CD1c-positive myeloid dendritic cell (primary cell): ENCODE measurements around the gene ACMSD.
A peak's percentile ranks its signal among the peaks of the same experiment; 100 is the strongest.
"Not testable (repeated sequence)": the region's sequence is repeated elsewhere in the genome, so short reads cannot be mapped to it uniquely, and the experiment has no call there.

Experiments used
- DNase-seq: peaks from one replicate; pipeline ENCODE4 v3.0.0-alpha.2; 2016; ENCODE audit errors: extremely low spot score

Gene ACMSD

DNA sequence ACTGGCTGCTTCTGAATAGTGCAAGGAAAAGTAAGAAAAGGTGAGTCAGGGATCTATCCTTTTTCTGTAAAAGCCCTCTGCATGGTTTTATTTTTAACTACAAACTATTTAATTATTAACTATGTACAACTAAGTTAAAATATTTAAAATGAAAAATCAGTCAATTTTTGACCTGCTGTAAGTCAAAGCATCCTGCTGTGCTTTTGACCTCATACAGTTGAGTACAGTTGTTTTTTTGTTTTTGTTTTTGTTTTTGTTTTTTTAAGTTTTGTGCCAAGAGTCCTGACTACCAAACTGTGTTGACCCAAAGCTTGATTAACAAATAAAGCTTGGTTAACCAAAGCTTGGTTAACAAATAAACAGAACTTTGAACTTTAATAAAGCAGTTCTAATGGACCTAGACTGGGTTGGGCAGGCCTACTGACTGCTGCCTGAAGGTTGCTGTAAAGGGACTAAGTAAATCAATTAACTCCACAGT lies at the start of gene ACMSD:
Gene ACMSD (plus strand): TSS at position 474 of the 478 bp plus-strand sequence. CDS start 67 bp downstream, outside the sequence.
- DNase-seq, result no peak

DNA sequence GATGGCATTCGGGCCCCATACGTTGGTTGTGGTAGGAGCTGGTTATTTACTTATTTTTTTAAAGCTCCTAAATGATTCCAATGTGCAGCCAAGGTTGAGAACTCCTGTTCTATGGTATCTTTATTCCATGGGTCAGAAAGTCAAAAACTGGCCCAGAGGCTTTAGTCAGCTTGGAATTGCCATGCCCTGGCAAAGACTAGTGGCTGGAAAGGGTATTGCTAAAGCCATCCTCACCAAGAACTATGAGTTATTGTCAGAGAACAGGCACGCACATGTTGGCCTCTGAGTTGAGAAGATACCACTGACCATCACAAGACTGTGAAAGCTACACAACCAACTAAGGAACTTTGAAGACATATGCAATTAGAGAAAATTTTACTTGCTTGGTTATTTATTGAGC lies 47.9 kb upstream of the ACMSD start:
- no peak for DNase-seq

DNA sequence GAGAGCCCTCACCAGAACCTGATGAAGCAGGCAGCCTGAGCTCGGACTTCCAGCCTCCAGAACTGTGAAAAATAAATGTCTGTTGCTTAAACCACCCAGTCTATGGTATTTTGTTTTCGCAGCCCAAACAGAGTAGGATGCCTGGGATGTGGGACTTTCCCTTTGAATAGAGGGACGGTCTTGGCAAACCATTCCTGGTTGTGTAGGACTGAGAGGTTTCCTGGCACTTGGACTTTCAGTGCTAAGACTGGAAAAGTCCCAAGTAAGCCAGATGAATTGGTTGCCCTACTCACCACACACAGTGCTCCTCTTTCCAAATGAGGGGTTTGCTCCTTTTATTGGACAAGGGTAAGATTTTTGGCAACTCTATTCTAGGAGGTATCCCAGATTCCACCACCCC lies 46.8 kb upstream of the ACMSD start:
- no peak for DNase-seq

DNA sequence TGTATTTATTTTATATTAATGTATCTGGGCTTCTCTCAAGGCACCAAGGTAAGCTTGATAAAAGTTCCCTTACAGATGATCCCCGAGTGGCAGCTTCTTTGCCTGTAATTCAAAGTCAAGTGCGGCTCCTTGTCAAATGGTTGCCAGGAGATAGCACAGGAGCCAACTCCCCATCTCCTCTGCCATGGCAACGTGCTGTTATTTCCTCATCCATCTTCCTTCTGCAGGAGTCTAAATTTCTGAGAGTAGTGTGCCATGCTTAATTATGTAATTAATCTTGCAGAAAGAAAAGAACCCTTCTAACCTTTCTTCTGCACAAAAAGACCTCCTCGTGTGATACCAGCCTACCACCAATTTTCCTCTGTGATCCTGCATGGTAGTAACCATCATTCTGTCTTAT lies 46.2 kb upstream of the ACMSD start:
- no peak for DNase-seq

DNA sequence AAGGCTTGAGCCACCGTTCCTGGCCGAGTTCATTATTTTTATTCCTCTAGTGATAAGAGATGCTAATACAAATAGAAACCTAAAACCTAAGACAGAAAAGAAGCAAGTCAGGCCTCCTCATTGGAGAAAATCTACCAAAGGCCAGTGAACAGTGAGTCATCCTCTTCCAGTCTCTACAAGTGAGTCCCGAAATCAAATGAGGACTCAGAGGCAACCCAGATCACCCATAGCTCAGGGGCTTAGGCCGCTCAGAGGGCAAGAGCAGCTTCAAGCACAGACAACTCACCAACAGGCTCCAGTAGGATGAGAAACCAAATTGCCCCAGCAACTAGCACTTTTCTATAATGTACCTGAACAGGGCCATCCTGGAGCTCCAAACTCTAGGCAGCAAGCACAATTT lies 42.7 kb upstream of the ACMSD start:
- DNase-seq, result no peak

DNA sequence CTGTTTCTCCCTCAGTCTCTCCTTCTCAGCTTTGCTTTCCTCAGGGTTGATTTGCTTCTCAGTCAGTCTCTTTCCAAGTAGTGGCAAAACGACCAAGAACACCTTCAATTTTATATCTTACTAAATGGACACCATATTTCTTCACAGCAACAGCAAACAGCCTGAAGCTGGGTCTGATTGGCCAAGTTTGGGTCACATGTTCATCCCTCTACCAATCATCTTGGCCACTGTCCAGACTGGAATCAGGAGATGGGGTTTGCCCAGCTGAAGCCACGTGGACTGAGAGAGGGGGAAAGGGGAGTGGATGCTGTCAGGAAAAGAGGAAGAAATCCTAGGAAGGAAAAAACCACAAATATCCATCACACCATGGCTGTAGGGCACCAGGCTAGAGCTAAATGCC lies 42.0 kb upstream of the ACMSD start:
- no peak for DNase-seq

DNA sequence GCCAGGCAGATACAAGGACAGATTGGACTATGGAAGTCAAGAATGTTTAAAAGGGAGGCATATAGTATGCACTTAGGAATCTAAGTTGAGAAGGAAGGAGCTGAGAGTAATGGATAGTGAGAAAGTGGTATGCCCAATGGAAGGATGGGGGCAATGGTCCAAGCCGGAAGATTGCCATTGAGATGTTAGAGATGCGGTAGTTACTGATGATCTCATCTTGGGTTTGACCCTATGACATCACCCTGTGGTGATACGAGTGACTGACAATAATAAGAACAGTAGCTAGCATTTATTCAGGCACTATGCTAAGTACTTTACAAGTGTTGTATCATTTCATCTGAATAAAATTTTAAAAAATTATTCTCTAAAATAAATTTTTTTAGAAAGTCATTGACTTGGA lies 38.5 kb upstream of the ACMSD start:
- DNase-seq, result no peak

DNA sequence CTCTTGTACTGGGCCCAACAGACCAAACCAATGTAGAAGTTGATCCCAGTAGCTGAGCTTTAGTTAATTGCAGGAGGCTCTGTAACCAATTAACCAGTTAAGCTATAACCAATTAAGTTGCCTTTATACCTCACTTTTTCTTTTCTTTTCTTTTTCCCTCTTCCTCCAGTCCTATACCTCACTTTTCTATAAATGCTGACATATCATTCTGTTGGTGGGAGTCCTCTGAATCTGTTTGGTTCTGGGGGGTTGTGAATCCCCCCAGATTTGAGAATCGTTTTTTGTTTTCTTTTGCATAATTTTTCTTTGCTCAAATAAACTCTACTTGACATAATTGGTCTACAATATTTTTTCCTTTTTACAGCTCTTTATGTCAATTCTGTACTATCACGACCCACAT lies 38.1 kb upstream of the ACMSD start:
- DNase-seq, result no peak

DNA sequence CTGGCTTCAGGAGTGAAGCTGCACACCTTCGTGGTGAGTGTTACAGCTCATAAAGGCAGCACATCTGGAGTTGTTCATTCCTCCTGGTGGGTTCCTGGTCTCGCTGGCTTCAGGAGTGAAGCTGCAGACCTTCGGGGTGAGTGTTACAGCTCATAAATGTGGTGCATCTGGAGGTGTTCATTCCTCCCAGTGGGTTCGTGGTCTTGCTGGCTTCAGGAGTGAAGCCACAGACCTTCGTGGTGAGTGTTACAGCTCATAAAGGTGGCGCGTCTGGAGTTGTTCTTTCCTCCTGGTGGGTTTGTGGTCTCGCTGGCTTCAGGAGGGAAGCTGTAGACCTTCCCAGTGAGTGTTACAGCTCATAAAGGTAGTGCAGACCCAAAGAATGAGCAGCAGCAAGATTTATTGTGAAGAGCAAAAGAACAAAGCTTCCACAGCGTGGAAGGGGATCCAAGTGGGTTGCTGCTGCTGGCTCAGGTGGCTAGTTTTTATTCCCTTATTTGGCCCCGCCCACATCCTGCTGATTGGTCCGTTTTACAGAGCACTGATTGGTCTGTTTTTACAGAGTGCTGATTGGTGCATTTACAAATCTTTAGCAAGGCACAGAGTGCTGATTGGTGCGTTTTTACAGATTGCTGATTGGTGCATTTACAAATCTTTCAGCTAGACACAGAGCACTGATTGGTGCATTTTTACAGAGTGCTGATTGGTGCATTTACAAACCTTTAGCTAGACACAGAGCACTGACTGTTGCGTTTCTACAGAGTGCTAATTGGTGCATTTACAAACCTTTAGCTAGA lies 34.6 kb upstream of the ACMSD start:
- not testable (repeated sequence) for DNase-seq

DNA sequence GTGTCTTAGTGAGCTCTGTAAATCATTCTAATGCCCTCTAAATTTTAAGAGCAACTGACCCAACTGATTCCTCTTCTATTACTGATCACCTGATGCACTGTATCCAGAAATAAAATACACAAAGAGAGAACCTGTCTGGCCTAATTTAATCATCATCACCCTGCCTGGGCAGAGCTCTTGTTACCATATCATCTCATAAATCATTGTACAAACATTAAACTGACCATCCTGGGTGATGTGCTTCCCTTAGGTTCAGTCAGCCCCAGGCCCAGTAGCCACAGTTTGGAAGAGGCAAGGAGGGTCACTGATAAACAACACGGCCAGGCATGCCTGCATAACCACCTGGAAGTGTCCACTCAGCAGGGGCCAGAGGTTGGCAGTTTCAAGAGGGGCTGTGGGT lies 22.7 kb upstream of the ACMSD start:
- DNase-seq, result no peak

DNA sequence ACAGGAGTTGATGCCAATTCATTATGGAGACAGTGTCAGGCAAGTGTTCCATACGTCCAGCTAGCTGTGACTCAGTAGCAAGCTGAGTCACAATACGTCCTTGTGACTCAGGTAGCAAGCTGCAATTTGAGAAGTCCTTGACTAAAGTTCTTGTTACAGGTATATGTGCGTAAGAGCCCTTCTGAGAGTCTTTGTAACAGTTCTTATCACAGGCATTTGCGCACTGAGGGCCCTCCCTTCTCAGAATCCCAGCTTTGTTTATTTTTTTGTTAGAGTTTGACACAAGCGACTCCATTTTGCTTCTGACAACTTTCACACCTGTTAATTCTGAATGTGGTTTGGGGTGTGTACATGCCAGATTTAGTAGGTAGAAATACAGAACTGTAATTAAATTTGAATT lies 20.1 kb upstream of the ACMSD start:
- DNase-seq, result no peak

DNA sequence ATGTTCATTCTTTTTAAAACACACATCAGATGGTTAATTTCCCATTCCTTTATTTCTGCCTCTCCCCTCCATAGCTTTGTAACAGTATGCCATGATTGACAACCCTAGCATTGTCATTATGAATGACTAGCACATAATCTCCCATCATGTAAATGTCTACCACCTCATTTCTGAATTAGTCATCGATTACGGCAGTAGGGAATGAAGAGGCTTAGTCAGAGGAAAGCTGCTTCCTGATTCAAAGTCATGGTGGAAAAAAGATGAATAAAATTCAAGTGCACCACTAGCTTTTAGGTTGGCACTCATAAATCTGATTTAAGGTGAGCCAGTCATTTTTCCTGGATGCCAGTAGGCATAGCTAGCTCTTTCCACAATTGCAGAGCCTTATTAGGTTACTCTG lies 19.1 kb upstream of the ACMSD start:
- DNase-seq, result no peak

DNA sequence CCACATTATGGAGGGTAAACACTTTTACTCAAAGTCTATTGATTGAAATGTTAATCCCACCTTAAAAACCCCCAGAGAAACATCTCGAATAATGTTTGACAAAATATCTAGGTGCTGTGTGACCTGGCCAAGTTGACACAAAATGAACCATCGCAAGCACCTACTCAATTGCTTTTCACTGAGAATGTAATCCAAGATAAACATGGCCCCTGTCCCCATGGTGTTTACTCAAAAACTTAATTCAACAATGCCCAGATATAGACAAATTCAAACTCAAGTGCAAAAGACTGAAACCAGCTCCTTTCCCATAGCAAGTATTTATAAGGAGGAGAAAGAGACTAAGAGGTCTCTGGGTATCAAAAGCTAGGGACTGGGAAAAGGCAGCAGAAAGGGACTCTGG lies 15.0 kb upstream of the ACMSD start:
- no peak for DNase-seq

DNA sequence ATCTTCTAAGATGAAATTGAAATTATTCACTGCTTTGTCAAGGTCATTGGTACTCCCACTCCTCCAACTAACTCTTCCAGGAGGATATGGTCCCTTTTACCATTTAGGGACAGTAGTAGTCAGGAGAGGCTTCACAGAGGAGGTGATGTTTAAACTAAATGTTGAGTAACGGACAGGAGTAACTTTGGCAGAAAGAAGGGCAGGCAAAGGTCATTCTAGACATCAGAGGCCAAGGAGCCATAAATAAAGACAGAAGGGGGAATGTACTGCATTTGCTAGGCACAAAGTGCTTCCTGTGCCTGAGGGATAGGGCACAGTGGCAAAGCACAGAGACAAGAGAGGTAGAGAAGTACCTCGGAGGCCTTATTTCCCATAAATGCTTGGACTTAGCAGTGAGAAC lies 14.6 kb upstream of the ACMSD start:
- DNase-seq, result no peak

DNA sequence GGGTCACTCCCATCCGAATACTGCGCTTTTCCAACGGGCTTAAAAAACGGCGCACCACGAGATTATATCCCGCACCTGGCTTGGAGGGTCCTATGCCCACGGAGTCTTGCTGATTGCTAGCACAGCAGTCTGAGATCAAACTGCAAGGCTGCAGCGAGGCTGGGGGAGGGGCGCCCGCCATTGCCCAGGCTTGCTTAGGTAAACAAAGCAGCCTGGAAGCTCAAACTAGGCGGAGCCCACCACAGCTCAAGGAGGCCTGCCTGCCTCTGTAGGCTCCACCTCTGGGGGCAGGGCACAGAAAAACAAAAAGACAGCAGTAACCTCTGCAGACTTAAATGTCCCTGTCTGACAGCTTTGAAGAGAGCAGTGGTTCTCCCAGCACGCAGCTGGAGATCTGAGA lies 12.7 kb upstream of the ACMSD start:
- not testable (repeated sequence) for DNase-seq

DNA sequence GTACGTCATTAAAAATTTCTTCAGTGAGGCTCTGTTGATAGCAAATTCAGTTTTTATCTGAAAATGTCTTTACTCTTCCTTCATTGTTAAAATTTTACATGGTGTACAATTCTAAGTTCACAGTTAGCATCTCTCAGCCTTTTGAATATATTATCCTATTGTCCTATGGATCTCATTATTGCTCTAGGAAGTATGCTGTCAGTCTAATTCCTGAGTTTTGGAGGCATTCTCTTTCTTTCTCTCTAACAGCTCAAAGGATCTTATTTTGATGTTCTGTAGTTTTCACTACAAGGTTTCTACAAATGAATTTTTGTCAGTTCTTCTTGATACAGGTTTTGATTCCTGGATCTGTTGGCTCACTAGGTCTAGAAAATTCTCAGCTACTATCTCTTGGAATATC lies 2.9 kb upstream of the ACMSD start:
- no peak for DNase-seq

DNA sequence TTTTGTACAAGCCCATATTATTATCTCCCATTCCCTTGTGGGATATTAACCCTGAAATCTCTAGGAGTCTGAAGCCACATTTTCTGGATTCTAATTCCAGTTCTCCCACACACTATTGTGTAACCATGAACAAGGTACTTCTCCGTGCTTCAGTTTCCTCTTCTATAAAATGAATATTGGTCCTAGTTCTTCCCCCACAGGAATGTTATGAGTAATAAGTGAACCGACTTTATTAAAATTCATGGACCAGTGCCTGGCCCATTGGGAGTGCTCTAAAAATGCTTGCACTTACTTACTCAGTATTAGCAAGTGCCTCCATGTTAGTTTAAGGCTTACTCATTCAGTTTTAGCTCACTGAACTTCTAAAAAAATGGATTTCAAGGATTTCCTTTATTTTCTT lies 1.4 kb upstream of the ACMSD start:
- DNase-seq, result peak; percentile 21

DNA sequence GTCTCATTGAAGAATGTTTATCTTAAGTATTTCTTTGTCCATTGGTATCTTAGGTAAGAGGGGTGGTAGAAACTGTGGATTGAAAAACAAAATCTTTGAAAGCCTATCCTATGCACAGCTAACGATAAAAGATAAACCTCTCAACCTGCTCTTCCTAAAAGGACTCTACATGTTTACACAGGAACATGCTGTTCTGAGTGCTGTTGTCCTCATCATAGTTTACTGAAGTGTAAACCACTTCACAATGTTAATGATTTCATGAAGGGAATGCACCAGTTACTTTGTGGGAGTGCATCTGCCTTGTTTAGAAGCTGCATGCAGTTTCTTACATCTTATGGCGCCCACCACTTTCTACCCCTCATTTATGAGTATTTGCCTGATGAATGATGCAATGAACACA lies 1.2 kb downstream of the ACMSD start:
- no peak for DNase-seq

DNA sequence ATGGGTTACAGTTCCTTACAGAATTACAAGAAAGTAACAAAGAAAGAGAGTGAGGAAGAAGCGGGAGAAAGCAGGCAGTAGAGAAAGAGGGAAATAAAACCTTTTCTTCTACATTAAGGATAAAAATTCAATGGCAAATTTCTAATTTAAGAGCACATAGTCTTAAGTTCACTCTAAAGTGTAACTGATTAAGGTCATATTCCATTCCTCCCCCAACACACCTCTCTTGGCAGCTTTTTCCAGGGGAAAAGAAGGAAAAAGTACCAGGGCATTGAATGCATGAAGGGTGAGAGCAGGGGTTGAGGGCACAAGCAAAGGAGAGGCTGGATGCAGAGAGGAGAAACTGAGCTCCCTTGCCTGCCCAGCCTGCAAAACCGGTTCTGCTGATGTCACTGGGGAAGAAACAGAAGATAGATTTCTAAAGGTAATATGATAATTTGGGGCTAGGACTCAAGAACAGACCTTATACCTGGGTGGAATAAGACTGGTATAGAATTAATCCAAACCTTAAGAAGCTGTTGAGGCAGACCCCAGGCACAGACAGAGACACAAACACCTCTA lies 4.6 kb downstream of the ACMSD start:
- no peak for DNase-seq

DNA sequence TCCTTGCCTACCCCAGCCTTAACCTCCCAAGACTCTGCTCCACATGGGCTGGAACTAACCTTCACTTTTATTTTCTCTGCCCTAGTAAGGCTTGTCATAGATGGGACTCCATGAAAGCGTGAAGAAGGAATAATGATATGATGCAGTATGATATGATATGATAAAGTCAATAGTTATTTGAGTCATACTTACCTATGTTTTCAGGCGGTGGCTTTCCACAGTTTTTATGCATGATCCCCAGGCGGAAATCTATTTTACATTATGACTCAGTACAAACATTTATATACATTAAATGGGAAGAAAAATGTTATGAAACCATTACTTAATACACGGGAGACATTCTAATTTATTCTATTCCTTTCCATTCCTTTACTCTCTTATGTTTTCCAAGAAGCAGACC lies 5.6 kb downstream of the ACMSD start:
- no peak for DNase-seq

DNA sequence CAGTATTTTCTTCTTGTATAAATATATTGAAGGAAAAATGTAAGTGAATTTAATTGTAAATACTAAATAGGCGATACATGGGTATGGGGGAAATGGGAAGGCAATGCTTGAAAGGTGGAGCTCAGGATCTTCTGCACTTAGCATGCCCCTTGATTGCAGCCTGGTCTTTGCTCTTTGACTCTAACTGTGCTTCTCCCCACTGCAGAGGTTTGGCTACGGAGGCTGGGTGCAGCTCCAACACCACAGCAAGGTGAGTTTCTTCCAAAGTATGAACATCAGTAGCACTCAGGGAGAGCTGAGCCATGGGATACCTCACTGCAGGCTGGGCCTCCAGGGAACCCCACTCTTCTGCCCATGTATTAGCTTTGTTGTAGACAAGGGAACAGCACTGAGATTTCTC lies 6.6 kb downstream of the ACMSD start:
- no peak for DNase-seq

DNA sequence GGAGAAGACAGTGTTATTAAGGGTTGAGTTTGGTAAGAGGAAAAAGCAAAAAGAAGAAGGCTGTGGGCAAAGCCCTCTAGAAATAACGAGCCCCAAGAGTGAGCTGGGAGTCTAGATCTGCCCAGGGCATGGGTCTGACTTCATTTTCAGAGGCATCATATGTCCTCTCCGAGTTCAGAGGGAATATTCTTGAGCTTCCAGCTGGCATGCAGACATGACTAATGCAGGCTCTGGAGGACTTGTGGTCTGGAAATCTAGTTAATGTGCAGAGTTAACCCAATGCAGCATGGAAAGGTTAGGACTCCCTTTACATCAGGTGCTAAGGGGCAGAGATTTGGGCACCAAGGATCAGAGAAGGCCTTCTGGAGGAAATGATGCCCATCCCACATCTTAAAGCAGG lies 7.3 kb downstream of the ACMSD start:
- DNase-seq, result no peak

DNA sequence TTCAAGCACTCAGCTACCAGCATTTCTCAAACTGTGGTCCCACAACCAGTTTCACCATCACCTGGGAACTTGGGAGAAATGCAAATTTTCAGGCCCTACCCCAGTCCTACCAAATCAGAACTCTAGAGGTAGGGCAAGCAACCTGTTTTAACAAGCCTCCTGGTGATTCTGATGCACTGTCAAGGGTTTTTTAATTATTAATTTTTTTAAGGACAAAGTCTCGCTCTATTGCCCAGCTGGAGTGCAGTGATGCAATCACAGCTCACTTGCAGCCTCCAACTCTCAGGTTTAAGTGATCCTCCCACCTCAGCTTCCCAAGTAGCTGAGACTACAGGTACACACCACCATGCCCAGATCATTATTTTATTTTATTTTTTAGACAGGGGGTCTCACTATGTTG lies 7.8 kb downstream of the ACMSD start:
- no peak for DNase-seq

DNA sequence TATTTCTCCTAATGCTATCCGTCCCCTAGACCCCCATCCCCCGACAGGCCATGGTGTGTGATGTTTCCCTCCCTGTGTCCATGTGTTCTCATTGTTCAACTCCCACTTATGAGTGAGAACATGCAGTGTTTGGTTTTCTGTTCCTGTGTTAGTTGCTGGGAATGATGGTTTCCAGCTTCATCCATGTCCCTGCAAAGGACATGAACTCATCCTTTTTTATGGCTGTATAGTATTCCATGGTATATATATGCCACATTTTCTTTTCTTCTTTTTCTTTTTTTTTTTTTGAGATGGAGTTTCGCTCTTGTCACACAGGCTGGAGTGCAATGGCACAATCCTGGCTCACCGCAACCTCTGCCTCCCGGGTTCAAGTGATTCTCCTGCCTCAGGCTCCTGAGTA lies 9.2 kb downstream of the ACMSD start:
- not testable (repeated sequence) for DNase-seq
